Left forelimb (tissue), 1 donor: Measurements from ENCODE around the gene GIMAP4.
"Not testable (repeated sequence)": the region's sequence is repeated elsewhere in the genome, so short reads cannot be mapped to it uniquely, and the experiment has no call there.

Experiments used
- DNase-seq: peaks from one replicate; pipeline ENCODE4 v3.0.0-alpha.2; 2018; ENCODE audit warnings: low spot score

Gene GIMAP4

GRCh38 chr7:150580638-150581394, 13.6 kb downstream of the GIMAP4 start:
- DNase-seq = no peak

- no peak for DNase-seq
These were observed 18.0 kb downstream of the GIMAP4 start for GRCh38 chr7:150585199-150585598.

- no peak for DNase-seq
These were observed 19.0 kb downstream of the GIMAP4 start for GRCh38 chr7:150586068-150586784.

- no peak for DNase-seq
These were observed 19.6 kb downstream of the GIMAP4 start for GRCh38 chr7:150586785-150587152.

GRCh38 chr7:150587551-150587950, 20.4 kb downstream of the GIMAP4 start:
- DNase-seq = no peak

- no peak for DNase-seq
These were observed 27.6 kb downstream of the GIMAP4 start for GRCh38 chr7:150594805-150595204.

- DNase-seq = no peak
These were observed 28.2 kb downstream of the GIMAP4 start for GRCh38 chr7:150595361-150595760.

GRCh38 chr7:150603600-150603999, 36.4 kb downstream of the GIMAP4 start:
- not testable (repeated sequence) for DNase-seq

GRCh38 chr7:150610233-150610632, 43.0 kb downstream of the GIMAP4 start:
- no peak for DNase-seq

GRCh38 chr7:150612925-150613324, 45.7 kb downstream of the GIMAP4 start:
- DNase-seq = no peak

GRCh38 chr7:150613880-150614279, 46.7 kb downstream of the GIMAP4 start:
- no peak for DNase-seq

GRCh38 chr7:150614426-150614825, 47.2 kb downstream of the GIMAP4 start:
- not testable (repeated sequence) for DNase-seq

GRCh38 chr7:150615221-150615755, 48.1 kb downstream of the GIMAP4 start:
- not testable (repeated sequence) for DNase-seq

GRCh38 chr7:150620061-150620460, 52.9 kb downstream of the GIMAP4 start:
- DNase-seq = no peak

- no peak for DNase-seq
These were observed 53.6 kb downstream of the GIMAP4 start for GRCh38 chr7:150620617-150621371.

- DNase-seq = no peak
These were observed 54.2 kb downstream of the GIMAP4 start for GRCh38 chr7:150621376-150621775.
